ENCODE data around the gene LOXL4. TPM values are rescaled to one million over a fixed set of nuclear protein-coding genes. Genes with fewer than 3 reads are reported as not detected.
A peak's percentile ranks its signal among the peaks of the same experiment; 100 is the strongest.

Gene LOXL4
- total RNA-seq, 1 donor from 2014 or later = 20.1 TPM

GRCh38 chr10:98295401-98295811, 27.4 kb upstream of the LOXL4 start:
- DNase-seq (ENCODE audit: low read depth) = no peak

DNA sequence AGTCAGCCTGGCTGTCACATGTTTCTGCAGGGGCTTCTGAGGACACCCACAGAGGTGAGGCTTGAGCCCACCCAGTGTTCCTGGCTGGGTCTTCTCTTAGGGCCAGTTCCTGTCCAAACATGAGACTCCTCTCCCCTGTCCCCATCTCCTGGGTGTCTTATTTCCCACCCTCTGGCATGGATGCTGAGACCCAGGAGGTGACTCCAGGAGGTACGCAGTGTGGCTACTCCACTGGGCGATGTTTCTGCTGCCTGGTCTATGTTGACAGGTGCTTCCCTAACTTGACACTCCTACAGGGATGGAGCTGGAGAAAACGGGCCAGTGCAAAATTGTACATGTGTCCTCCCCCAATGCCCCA, 26.3 kb upstream of the LOXL4 start:
- DNase-seq (ENCODE audit: low read depth) = no peak

GRCh38 chr10:98293550-98294269, 25.7 kb upstream of the LOXL4 start:
- DNase-seq (ENCODE audit: low read depth) = peak; percentile 64

DNA sequence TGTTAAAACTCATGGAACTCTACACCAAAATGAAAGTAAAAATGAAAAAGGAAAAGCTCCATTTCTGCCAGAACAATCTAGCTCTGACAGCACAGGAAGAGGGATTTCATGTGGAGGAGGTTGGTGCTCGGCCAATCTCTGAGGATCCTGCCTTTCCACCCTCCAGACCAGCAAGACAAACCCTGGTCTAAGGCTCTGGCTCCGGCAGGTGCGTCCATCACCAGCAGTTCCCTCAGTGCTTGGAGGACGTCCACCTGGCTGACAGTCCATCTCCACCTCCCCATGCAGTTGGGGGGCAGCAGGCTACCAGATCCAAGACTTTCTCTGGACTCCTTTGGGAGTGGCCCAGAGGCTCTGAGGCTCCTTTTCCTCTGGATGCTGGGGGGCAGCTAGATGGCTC, 25.0 kb upstream of the LOXL4 start:
- DNase-seq (ENCODE audit: low read depth) = no peak

- no peak for DNase-seq (ENCODE audit: low read depth)
These were observed 21.8 kb upstream of the LOXL4 start for GRCh38 chr10:98289802-98290209.

- no peak for DNase-seq (ENCODE audit: low read depth)
These were observed 19.3 kb upstream of the LOXL4 start for GRCh38 chr10:98287321-98287720.

- DNase-seq (ENCODE audit: low read depth) = no peak
These were observed 18.4 kb upstream of the LOXL4 start for GRCh38 chr10:98286419-98286818.

DNA sequence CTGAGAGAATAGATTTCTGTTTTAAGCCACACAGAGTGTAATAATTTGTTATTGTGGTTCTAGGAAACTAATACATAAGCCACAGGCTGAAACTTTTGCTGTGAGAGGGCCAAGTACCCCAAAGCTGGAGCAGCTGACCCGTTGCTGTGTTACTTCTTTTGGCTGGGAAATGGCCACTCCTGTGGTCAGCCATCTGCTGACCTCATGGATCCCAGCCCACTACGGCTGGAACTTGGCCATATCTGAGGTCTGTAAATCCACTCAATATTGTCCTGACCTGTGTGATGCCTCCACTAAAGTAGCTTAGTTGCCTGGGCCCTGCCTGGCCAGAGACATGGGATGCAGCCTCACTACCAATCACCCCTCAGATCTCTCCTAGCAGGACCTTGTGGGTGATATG, 17.4 kb upstream of the LOXL4 start:
- no peak for DNase-seq (ENCODE audit: low read depth)

- no peak for DNase-seq (ENCODE audit: low read depth)
These were observed 8.3 kb upstream of the LOXL4 start for GRCh38 chr10:98276311-98276710.

DNA sequence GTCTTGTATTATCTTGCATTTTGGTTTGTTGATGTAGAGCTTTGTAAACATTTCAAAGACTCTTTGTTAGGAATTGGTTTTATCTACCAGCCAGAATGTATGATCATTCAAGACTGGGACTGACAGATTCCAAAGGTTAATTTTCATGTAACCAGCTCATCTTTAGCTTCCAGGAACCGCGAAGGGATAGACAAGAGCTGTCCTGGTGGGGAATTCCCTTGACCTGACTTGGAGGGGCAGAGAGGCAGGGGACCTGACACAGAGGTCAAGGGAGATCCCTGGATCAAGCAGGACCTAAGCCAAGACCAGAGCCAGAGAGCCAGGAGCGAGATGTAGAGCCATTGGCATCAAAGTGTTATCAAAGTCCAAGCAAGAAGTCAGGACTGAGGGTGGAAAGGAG, 6.6 kb upstream of the LOXL4 start:
- no peak for DNase-seq (ENCODE audit: low read depth)

DNA sequence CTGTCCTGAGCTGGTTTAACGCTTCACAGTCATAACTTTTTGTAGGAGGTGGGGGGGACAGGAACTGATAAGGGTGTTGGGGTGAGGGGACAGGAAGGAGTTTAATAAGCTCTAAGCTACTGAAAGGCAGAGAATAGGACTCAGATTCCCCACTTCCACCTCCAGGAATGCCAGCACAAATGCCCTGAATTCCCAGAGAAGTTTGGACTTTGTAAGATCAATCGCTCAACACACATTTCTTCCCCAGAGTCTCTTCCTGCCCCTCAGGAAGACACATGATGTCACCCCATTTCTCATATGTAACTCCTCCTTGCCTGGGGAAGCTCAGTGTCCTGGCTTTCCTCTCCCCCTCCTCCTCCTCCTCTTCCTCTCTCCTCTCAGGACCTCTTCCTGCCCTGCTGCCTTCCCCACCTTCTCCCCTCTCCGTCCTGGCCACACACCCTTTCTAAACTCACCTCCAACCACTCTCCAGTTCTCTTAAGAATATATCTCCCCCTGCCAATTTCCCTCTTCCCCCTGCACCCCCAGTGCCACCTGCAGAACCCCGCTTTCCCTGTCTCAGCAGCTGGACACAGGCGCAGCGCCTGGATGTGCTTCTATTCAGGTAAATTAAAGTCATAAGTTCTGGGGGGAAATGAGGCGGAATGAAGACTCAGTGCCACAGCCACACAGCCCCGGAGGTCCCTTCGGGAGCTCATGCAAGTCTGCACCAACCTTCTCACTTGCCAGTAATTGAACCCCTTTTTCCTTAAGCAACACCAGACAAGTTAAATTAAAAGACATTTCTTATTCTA, 5.3 kb upstream of the LOXL4 start:
- DNase-seq (ENCODE audit: low read depth) = no peak

GRCh38 chr10:98272656-98273055, 4.7 kb upstream of the LOXL4 start:
- no peak for DNase-seq (ENCODE audit: low read depth)

GRCh38 chr10:98272245-98272644, 4.3 kb upstream of the LOXL4 start:
- no peak for DNase-seq (ENCODE audit: low read depth)

- no peak for DNase-seq (ENCODE audit: low read depth)
These were observed 2.8 kb upstream of the LOXL4 start for GRCh38 chr10:98270786-98271185.

DNA sequence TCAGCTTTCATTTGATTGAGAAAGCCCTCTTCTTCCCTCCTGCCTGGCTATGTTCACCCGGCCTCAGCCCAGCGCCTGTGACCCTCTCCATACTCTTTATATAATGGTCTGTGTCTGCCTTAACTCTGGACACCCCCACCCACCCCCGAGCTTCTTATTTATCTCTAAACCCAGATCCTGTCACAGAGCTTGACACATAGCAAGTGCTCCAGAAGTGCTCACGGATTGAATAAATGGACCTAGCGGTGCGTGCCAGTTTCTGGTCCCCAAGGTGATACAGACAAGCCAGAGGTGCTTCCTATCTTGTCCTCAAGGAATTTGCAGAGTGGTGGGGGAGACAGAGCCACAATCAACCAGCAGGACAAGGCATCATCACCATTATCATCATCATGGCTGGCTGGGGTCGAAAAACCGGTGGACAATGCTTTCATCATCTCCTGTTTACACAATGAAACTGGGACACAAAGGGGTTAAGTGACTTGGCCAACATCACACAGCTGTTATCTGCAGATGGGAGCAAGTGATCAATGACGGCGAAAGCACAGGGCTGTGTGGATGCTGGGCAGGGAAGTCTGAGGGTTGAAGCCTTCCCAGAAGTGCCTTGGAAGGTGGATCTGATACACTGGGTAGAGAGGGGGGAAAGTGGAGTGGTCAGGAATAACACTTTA, 2.2 kb upstream of the LOXL4 start:
- DNase-seq (ENCODE audit: low read depth) = no peak

DNA sequence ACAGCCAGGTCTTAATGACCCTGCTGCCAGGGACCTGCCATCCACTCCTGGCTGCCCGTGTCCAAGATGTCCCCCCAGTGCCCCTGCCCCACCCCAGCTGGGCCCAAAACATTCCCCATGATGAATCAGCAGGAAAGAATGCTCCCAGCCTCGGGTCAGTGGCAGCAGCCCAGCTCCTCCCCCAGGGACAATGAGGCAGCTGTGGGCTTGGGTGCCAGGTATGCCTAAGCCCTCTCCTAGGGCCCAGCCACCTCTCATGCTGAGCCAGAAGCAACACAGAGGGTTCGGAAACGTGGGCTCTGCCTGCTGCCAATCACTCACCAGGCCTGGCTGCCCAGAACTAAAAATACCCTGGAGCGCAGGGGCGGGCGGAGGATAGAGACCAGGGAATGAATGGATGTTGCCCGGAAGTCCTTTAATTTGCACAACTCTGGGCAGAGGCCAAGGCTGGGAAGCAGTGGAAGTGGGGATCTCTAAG, 1.5 kb upstream of the LOXL4 start:
- DNase-seq (ENCODE audit: low read depth) = peak; percentile 91

DNA sequence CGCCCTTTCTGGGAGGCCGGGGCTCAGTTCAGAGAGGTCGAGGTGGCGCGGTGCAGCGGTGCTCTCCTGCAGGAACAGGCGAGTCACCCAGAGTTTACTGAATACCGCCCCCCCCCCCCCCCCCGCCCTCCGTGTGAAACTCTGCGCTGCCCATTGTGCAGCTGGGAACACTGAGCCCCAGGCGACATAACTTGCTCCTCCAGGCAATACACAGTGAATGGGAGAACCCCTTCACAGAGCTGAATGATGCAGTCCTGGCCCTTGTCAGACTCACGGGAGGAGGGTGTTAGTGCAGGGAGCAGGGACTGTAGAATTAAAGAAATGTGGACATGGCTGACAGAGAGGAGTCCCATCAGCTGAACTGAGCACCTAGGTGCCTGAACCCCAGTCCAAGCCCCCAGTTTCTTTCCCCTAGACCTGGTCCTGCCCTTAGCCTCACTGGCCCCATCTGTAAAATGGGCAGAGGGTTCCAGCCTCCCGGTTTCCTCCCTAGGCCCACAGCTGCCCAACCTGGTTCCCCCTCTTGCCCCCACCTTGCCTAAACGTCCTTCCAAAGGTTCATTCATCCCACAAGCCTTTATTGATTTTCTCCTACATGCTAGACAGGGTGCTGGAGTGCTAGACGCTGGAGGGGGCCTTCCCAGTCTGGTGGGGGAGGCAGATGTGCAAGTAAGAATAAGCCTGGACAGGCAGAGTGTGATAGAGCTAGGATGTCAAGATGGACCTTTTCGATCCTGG, 869 bp upstream of the LOXL4 start:
- peak; percentile 22 for DNase-seq (ENCODE audit: low read depth)

DNA sequence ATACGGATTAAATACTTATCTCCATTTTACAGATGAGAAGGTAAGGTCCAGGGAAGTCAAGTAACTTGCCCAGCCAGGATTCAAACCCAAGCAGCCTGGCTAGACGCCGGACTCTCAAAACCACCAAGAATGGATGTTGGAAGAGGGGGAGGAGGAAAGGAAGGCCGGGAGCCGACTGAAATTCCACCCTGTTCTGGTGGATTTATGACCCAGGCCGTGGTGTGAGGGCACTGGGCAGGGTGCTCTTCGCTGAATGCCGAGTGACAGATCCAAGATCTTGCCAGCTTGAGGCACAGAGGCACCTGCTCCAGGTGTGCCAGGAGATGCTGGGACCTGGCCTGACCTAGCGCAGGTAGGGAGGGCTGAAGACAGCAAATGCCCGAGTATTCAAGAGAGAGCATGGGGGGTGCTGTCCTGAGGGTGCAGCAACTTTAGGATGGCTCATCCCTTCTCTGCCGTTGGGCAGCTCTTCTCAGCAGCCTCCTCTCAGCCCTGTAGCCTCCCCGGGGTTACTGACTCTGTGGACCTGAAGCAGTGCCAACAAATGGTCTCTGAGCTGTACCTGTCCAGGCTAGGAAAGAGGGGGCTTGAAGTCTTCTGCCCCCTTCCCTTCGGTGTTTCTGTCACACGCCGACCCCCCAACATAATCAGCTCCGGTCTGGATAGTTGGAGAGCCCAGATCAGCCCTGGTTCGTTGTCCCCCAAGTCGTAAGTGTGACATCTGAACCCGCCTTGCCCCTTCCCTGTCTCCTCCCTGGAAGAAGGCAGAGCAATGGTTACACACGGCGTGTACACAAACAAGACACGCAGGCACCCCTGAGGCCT, 713 bp downstream of the LOXL4 start:
- no peak for DNase-seq (ENCODE audit: low read depth)

- DNase-seq (ENCODE audit: low read depth) = no peak
These were observed 1.3 kb downstream of the LOXL4 start for GRCh38 chr10:98266647-98267046.

GRCh38 chr10:98265403-98266378, 2.3 kb downstream of the LOXL4 start:
- no peak for DNase-seq (ENCODE audit: low read depth)
